ENCODE measurements around the gene KMO. TPM values are rescaled to one million over a fixed set of nuclear protein-coding genes. Genes with fewer than 3 reads are reported as not detected.
A peak's percentile ranks its signal among the peaks of the same experiment; 100 is the strongest.

The KMO gene
- total and polyA plus RNA-seq, 2 of the 8 experiments (the other 6 are each of a cell fraction or from before 2014, with no cell fraction given), result not detected

DNA sequence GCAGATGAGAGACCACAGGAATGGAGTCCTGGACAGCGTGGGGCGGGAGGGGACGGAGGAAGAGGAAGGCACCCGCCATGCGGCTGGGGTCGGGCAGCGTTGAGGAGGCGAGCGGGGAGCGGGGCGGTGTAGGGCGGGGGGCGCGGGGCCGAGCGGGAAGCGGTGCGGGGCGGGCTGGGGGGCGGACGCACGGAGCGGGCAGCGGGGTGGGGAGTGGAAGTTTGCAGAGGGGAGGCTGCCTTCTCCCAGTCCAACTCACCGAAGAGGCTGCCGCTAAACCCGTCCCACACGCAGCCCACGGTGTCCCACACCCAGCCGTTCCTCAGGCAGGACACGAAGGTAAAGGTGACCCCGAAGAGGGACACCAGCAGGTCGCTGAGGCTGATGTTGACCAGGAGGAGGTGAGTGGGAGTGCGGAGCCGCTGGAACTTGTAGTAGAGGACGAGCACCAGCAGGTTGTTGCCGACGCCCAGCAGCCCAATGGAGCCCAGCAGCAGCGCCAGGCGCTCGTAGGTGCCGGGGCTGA is 107.5 kb downstream of the KMO start:
- CTCF ChIA-PET (ENCODE audit: partially characterized antibody), result interaction anchor here (1.2 to 2.0 kb wide), 2 partner anchors 12 to 29 kb away, joined by 3 to 6 read pairs; no protein-coding TSS in a partner anchor
- peak overlapping the region; percentile 71 for H2BK120ac ChIP-seq (replicated peaks; ENCODE audit: low read depth, low read length)
- TF ChIP-seq MAX (IDR thresholded peaks at IDR 0.05) (0 out of 2 replicates have a peak, but pooled peaks have one; percentile 37), SP4 (IDR thresholded peaks at IDR 0.05; ENCODE audit: low read length) (no peak), RBBP5 (IDR thresholded peaks at IDR 0.05; ENCODE audit: borderline replicate concordance, low read depth, low read length) (peak; percentile 87), HDAC2 (IDR thresholded peaks at IDR 0.05; ENCODE audit: borderline replicate concordance in 1 of 2, low read depth in 2 of 2, low read length in 2 of 2) (peak in 1 of 2 experiments; percentile 22; a peak in 1 of 4 replicates), SIN3A (conservative IDR thresholded peaks at IDR 0.05 in 1 of 2, IDR thresholded peaks at IDR 0.05 in 1 of 2; ENCODE audit: low read depth in 1 of 2, low read length in 2 of 2) (0 out of 4 replicates have a peak, but pooled peaks of 1 of the 2 experiments have one; percentile 14), ASH2L (IDR thresholded peaks at IDR 0.05; ENCODE audit: low read length) (peak; percentile 86), KDM1A (IDR thresholded peaks at IDR 0.05; ENCODE audit: borderline replicate concordance, low read length) (no peak), POLR2AphosphoS5 (IDR thresholded peaks at IDR 0.05; ENCODE audit: low read depth, low read length) (peak; percentile 84), BRCA1 (IDR thresholded peaks at IDR 0.05; ENCODE audit: low read depth, low read length) (no peak), EGR1 (IDR thresholded peaks at IDR 0.05; ENCODE audit: borderline replicate concordance, low read depth, low read length) (0 out of 2 replicates have a peak, but pooled peaks have one; percentile 9), YY1 (IDR thresholded peaks at IDR 0.05; ENCODE audit: low read depth, low read length) (0 out of 2 replicates have a peak, but pooled peaks have one; percentile 10)

More for the DNA sequence above, 107.5 kb downstream of the KMO start:
- Histone ChIP-seq H3K4me1 (replicated peaks in 1 of 4; ENCODE audit: control insufficient read depth in 3 of 4, insufficient read depth in 4 of 4, low read length in 3 of 4) (peaks cover 0 to 7% (median 3%) of the 10 kb centered on the region in 4 experiments; a peak in 5 of 7 replicates), H3K36me3 (ENCODE audit: control insufficient read depth in 2 of 4, insufficient read depth in 4 of 4, low read length in 3 of 4) (peaks cover 0 to 16% (median 6%) of the 10 kb centered on the region in 4 experiments; a peak in 6 of 8 replicates), H3K23ac (ENCODE audit: insufficient read length) (no peak overlapping the region), H4K5ac (ENCODE audit: insufficient read length, low read depth, low read length) (peak overlapping the region; percentile 94), H4K91ac (replicated peaks; ENCODE audit: insufficient read length, low read length) (peak overlapping the region; percentile 96), H3K79me1 (ENCODE audit: low read depth, low read length) (peaks cover 3% of the 10 kb centered on the region; the same call in 1 of the 2 replicates), H4K8ac (ENCODE audit: extremely low read depth, insufficient read depth, low read length) (peak overlapping the region; percentile 86), H2AFZ (ENCODE audit: low read length) (peak overlapping the region; percentile 76; the same call in 1 of the 2 replicates), H2AK5ac (ENCODE audit: low read depth, low read length) (no peak overlapping the region), H3K56ac (replicated peaks; ENCODE audit: insufficient read length, low read depth, low read length) (peak overlapping the region; percentile 88), H3K9me3 (ENCODE audit: insufficient read depth in 2 of 2, low read depth in 1 of 2, low read length in 1 of 2) (peaks cover 0 to 6% of the 10 kb centered on the region in 2 experiments; a peak in 1 of 4 replicates), H2BK15ac (ENCODE audit: low read length) (0 out of 2 replicates have a peak overlapping the region, but pooled peaks have one; percentile 29), H3K4me2 (ENCODE audit: insufficient read depth in 1 of 2, low read depth in 2 of 2, low read length in 2 of 2) (peak overlapping the region; percentile 71 to 76), H2BK5ac (ENCODE audit: low read depth, low read length) (peak overlapping the region; percentile 95), H2BK12ac (ENCODE audit: low read depth, low read length) (no peak overlapping the region), H3K27me3 (replicated peaks in 1 of 4; ENCODE audit: control insufficient read depth in 3 of 4, extremely low read depth in 1 of 4, insufficient read depth in 3 of 4, low read length in 3 of 4) (no peaks in the 10 kb centered on the region; a peak in 1 of 7 replicates), H3K27ac (ENCODE audit: low read depth, low read length) (peak overlapping the region; percentile 91), H3K14ac (ENCODE audit: insufficient read length) (peak overlapping the region; percentile 82), H3K18ac (ENCODE audit: extremely low read depth, low read length) (peak overlapping the region; percentile 98), H3K9ac (replicated peaks in 1 of 4; ENCODE audit: extremely low read depth in 1 of 4, low read depth in 3 of 4, low read length in 3 of 4) (peak overlapping the region; percentile 88 to 97 (median 94)), H4K20me1 (replicated peaks in 1 of 2; ENCODE audit: control insufficient read depth in 1 of 2, insufficient read depth in 2 of 2, low read length in 2 of 2) (peaks cover 0 to 10% of the 10 kb centered on the region in 2 experiments), H2BK20ac (ENCODE audit: low read length) (no peak overlapping the region), H3K23me2 (ENCODE audit: low read depth, low read length) (peaks cover 4% of the 10 kb centered on the region; the same call in 1 of the 2 replicates), H3K4me3 (ENCODE audit: extremely low read depth in 1 of 4, insufficient read depth in 2 of 4, low read depth in 3 of 4, low read length in 4 of 4) (peak overlapping the region; percentile 96 to 100 (median 98)), H3K4ac (replicated peaks; ENCODE audit: insufficient read length, low read depth, low read length) (peak overlapping the region; percentile 95), H3K79me2 (ENCODE audit: control insufficient read depth in 1 of 2, insufficient read depth in 2 of 2, low read length in 2 of 2) (peaks cover 3 to 50% of the 10 kb centered on the region in 2 experiments; a peak in 3 of 4 replicates)
- DNase-seq (ENCODE audit: low read depth in 1 of 2, low spot score in 2 of 2), result peak in 1 of 2 experiments; percentile 69
- FAIRE-seq, result no peak
- 1% methylated on average over 14 of the region's 42 CpGs; no CpG with 5 or more reads in 1 of the 2 experiments for WGBS, 2 experiments (ENCODE audit: extremely low coverage in 1 of 2, insufficient coverage in 1 of 2, insufficient read length in 1 of 2, insufficient replicate concordance in 2 of 2, low coverage in 1 of 2, low lambda C conversion rate in 2 of 2, missing lambda C conversion rate in 1 of 2)
- POLR2A ChIA-PET (ENCODE audit: partially characterized antibody), result interaction anchor here (0.6 to 1.1 kb wide), 3 partner anchors 17 to 758 kb away, joined by 3 read pairs; no protein-coding TSS in a partner anchor
